ENCODE data around the gene LSM5.

The LSM5 gene

GRCh38 chr7:32462451-32462850 lies 27.7 kb downstream of the LSM5 start:
- no peaks in the 10 kb centered on the region for H3K4me1 Mint-ChIP-seq
- DNase-seq (ENCODE audit: low spot score in 2 of 2) (no peak), ATAC-seq (ENCODE audit: low read depth) (no peak)
- H3K4me3 Mint-ChIP-seq: no peak overlapping the region
- H3K36me3 Mint-ChIP-seq: no peaks in the 10 kb centered on the region
- no peak overlapping the region for H3K27ac Mint-ChIP-seq
- no peaks in the 10 kb centered on the region for H3K9me3 Mint-ChIP-seq
- H3K27me3 Mint-ChIP-seq: peaks cover 5% of the 10 kb centered on the region

- H3K9me3 Mint-ChIP-seq: no peaks in the 10 kb centered on the region
- no peaks in the 10 kb centered on the region for H3K36me3 Mint-ChIP-seq
- H3K27ac Mint-ChIP-seq: no peak overlapping the region
- ATAC-seq (ENCODE audit: low read depth) (no peak), DNase-seq (ENCODE audit: low spot score in 2 of 2) (no peak)
- H3K27me3 Mint-ChIP-seq: peaks cover 5% of the 10 kb centered on the region
- H3K4me3 Mint-ChIP-seq: no peak overlapping the region
- no peaks in the 10 kb centered on the region for H3K4me1 Mint-ChIP-seq
These were observed 28.7 kb downstream of the LSM5 start for GRCh38 chr7:32461484-32461883.

- Mint-ChIP-seq H3K27ac (no peak overlapping the region), H3K27me3 (peaks cover 5% of the 10 kb centered on the region), H3K4me3 (no peak overlapping the region), H3K9me3 (no peaks in the 10 kb centered on the region), H3K4me1 (no peaks in the 10 kb centered on the region), H3K36me3 (no peaks in the 10 kb centered on the region)
- no peak for ATAC-seq (ENCODE audit: low read depth)
- DNase-seq (ENCODE audit: low spot score in 2 of 2): no peak
These were observed 30.4 kb downstream of the LSM5 start for GRCh38 chr7:32459788-32460187.

- peaks cover 10% of the 10 kb centered on the region for H3K27me3 Mint-ChIP-seq
- no peaks in the 10 kb centered on the region for H3K36me3 Mint-ChIP-seq
- no peaks in the 10 kb centered on the region for H3K9me3 Mint-ChIP-seq
- H3K4me3 Mint-ChIP-seq: no peak overlapping the region
- ATAC-seq (ENCODE audit: low read depth) (no peak), DNase-seq (ENCODE audit: low spot score in 2 of 2) (no peak)
- no peak overlapping the region for H3K27ac Mint-ChIP-seq
- H3K4me1 Mint-ChIP-seq: no peaks in the 10 kb centered on the region
These were observed 32.2 kb downstream of the LSM5 start for GRCh38 chr7:32458025-32458424.

GRCh38 chr7:32453341-32454011 lies 36.7 kb downstream of the LSM5 start:
- Mint-ChIP-seq H3K9me3 (peaks cover 3% of the 10 kb centered on the region), H3K4me3 (no peak overlapping the region), H3K36me3 (peaks cover 2% of the 10 kb centered on the region), H3K27me3 (peaks cover 14% of the 10 kb centered on the region), H3K27ac (no peak overlapping the region), H3K4me1 (no peaks in the 10 kb centered on the region)
- DNase-seq (ENCODE audit: low spot score in 2 of 2): no peak
- no peak for ATAC-seq (ENCODE audit: low read depth)

GRCh38 chr7:32447218-32447617 lies 43.0 kb downstream of the LSM5 start:
- Mint-ChIP-seq H3K4me1 (no peaks in the 10 kb centered on the region), H3K4me3 (no peak overlapping the region), H3K36me3 (peaks cover 2% of the 10 kb centered on the region), H3K9me3 (peaks cover 4% of the 10 kb centered on the region), H3K27me3 (peaks cover 4% of the 10 kb centered on the region), H3K27ac (no peak overlapping the region)
- no peak for DNase-seq (ENCODE audit: low spot score in 2 of 2)
- ATAC-seq (ENCODE audit: low read depth): no peak

- Mint-ChIP-seq H3K27me3 (peaks cover 14% of the 10 kb centered on the region), H3K36me3 (no peaks in the 10 kb centered on the region), H3K9me3 (no peaks in the 10 kb centered on the region), H3K4me3 (no peak overlapping the region), H3K27ac (no peak overlapping the region), H3K4me1 (no peaks in the 10 kb centered on the region)
- no peak for DNase-seq (ENCODE audit: low spot score in 2 of 2)
- ATAC-seq (ENCODE audit: low read depth): no peak
These were observed 53.8 kb downstream of the LSM5 start for GRCh38 chr7:32436146-32436928.

Data from memory B cell (primary cell).